GM21390 (cell line): ENCODE data around the gene ABCC10.
"Not testable (repeated sequence)": the region's sequence is repeated elsewhere in the genome, so short reads cannot be mapped to it uniquely, and the experiment has no call there.

ENCODE experiments used
- ATAC-seq: cut with Tn5 transposase; IDR thresholded peaks from one replicate; pipeline ENCODE4 v1.9.1; 2021; ENCODE audit not compliant: unreplicated experiment

Gene ABCC10

GRCh38 chr6:43407296-43407695 lies 20.0 kb upstream of the ABCC10 start:
- ATAC-seq, result no peak

- ATAC-seq, result no peak
Measured at GRCh38 chr6:43408259-43408658, 19.1 kb upstream of the ABCC10 start.

- not testable (repeated sequence) for ATAC-seq
Measured at GRCh38 chr6:43410776-43411175, 16.6 kb upstream of the ABCC10 start.

GRCh38 chr6:43412541-43412940 lies 14.8 kb upstream of the ABCC10 start:
- ATAC-seq, result no peak

- ATAC-seq, result no peak
Measured at GRCh38 chr6:43413002-43413401, 14.3 kb upstream of the ABCC10 start.

- not testable (repeated sequence) for ATAC-seq
Measured at GRCh38 chr6:43415275-43415674, 12.1 kb upstream of the ABCC10 start.

GRCh38 chr6:43416935-43417334 lies 10.4 kb upstream of the ABCC10 start:
- ATAC-seq, result no peak

- ATAC-seq, result no peak
Measured at GRCh38 chr6:43420012-43420709, 7.2 kb upstream of the ABCC10 start.

GRCh38 chr6:43421831-43422230 lies 5.5 kb upstream of the ABCC10 start:
- ATAC-seq, result no peak

GRCh38 chr6:43425083-43425482 lies 2.3 kb upstream of the ABCC10 start:
- ATAC-seq, result not testable (repeated sequence)

- ATAC-seq, result no peak
Measured at GRCh38 chr6:43426928-43427405, 374 bp upstream of the ABCC10 start.

- ATAC-seq, result peak; percentile 36
Measured at GRCh38 chr6:43428112-43428570, 800 bp downstream of the ABCC10 start.

- ATAC-seq, result no peak
Measured at GRCh38 chr6:43428874-43429273, 1.5 kb downstream of the ABCC10 start.

GRCh38 chr6:43432009-43432945 lies 4.9 kb downstream of the ABCC10 start:
- ATAC-seq, result no peak

- no peak for ATAC-seq
Measured at GRCh38 chr6:43433148-43433547, 5.8 kb downstream of the ABCC10 start.

GRCh38 chr6:43434001-43434840 lies 6.9 kb downstream of the ABCC10 start:
- ATAC-seq, result no peak

GRCh38 chr6:43434943-43435342 lies 7.6 kb downstream of the ABCC10 start:
- no peak for ATAC-seq

GRCh38 chr6:43435682-43436437 lies 8.5 kb downstream of the ABCC10 start:
- no peak for ATAC-seq

GRCh38 chr6:43436577-43437282 lies 9.4 kb downstream of the ABCC10 start:
- no peak for ATAC-seq

- no peak for ATAC-seq
Measured at GRCh38 chr6:43437700-43438099, 10.4 kb downstream of the ABCC10 start.
